ENCODE measurements around the gene HPS1.
A peak's percentile ranks its signal among the peaks of the same experiment; 100 is the strongest.

Gene HPS1

DNA sequence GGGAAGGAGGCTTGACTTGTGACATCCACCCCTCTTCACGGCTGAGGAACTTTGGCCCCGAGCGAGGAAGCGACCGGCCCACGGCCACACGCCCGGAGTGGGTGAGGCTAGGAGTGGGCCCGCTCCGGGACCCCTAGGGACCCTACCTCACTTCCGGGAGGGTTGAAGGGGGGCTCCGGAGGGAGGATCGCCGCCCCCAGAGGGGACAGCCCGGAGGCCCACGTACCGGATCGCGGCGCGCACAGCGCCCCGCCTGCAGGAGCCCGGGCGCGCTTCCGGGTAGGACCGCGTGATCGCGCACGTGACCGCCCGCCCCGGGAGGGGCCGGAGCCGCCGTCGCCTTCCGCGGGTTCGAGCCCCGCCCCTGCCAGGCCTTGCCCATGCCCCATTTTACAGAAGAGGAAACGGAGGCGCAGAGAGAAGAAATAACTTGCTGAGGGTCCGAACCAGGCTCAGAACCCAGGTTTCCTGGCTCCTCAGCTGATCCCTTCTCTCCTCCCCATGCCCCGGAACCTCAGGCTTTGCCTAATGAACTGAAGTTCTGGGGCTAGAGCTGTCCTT lies at the start of gene HPS1:
HPS1 (minus strand) TSS at position 275 of the 561 bp plus-strand sequence. CDS start 3,695 bp downstream, outside the sequence.
- Histone ChIP-seq H3K4me3 (ENCODE audit: low read depth in 1 of 2, low read length in 2 of 2) (peak within 1 kb of the TSS; percentile 88 to 90), H3K27me3 (ENCODE audit: control insufficient read depth in 1 of 2, insufficient read depth in 2 of 2, low read length in 2 of 2) (no peaks in the 10 kb centered on the region), H3K9ac (ENCODE audit: low read depth in 1 of 2, low read length in 2 of 2) (peak within 1 kb of the TSS; percentile 80 to 82), H3K9me3 (ENCODE audit: control insufficient read depth in 1 of 2, low read length in 2 of 2) (no peaks in the 10 kb centered on the region), H3K36me3 (ENCODE audit: control insufficient read depth in 1 of 2, insufficient read depth in 2 of 2, low read length in 2 of 2) (peaks cover 18 to 32% of the 10 kb centered on the region in 2 donors), H3K27ac (ENCODE audit: low read depth, low read length) (peak within 1 kb of the TSS; percentile 71), H3K4me1 (ENCODE audit: control insufficient read depth in 1 of 2, insufficient read depth in 2 of 2, low read length in 2 of 2) (peaks cover 18 to 25% of the 10 kb centered on the region in 2 donors)

DNA sequence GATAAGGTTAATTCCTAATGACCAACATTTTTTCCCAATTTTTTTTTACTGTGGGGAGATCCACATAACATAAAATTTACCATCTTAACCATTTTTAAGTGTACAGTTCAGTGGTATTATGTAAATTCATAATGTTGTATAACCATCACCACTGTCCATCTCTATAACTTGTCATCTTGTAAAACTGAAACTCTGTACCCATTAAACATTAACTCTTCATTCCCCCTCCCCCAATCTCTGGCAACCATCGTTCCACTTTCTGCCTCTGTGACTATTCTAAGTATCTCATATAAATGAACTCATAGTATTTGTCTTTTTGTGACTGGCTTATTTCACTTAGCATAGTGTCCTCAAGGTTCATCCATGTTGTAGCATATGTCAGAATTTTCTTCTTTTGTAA lies 46.0 kb upstream of the HPS1 start:
- Histone ChIP-seq H3K9me3 (ENCODE audit: control insufficient read depth in 1 of 2, low read length in 2 of 2) (peaks cover 0 to 11% of the 10 kb centered on the region in 2 donors), H3K4me1 (ENCODE audit: control insufficient read depth in 1 of 2, insufficient read depth in 2 of 2, low read length in 2 of 2) (no peaks in the 10 kb centered on the region), H3K4me3 (ENCODE audit: low read depth in 1 of 2, low read length in 2 of 2) (no peak overlapping the region), H3K27me3 (ENCODE audit: control insufficient read depth in 1 of 2, insufficient read depth in 2 of 2, low read length in 2 of 2) (no peaks in the 10 kb centered on the region), H3K9ac (ENCODE audit: low read depth in 1 of 2, low read length in 2 of 2) (no peak overlapping the region), H3K27ac (ENCODE audit: low read depth, low read length) (no peak overlapping the region), H3K36me3 (ENCODE audit: control insufficient read depth in 1 of 2, insufficient read depth in 2 of 2, low read length in 2 of 2) (no peaks in the 10 kb centered on the region)

DNA sequence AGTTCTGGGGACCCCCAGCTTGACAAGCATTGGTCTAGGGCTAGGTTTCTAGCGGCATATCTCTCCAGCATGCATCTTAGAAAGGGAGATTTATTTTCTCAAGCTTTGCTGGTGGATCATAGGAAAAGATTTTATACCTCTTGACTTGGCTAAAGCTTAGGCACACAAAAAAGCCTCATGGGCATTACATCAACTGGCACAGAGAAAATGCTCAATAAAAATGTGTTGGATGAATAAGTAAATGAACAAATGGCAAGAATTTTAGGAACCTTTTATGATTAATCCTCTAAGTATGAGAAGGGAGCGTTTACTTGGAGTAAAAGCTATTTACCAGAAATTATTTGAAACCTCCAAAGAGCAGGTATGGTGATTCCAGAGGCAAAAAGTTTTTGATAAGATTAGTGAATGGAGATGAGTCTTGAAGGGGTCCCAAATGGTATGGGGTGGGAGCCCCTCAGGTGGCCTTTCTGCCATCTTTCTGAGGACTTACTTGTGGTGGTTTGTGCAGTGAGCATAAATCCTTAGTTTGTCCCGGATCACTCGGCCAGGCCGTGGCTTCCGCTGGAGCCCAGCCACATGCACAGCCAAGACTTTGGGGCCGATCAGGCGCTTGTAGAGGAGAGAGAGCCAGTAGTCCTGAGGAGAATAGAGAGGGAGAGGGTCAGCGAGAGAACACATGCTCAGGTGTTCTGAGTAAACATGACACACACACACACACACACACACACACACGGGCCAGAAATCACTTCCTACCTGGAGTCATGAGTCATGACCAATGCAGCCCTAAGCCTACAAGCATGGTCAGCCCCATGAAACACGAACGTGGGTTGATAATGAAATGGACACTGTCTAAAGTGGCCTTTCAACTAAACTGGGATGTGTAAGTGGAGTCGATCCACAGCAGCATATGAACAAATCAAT lies 43.1 kb upstream of the HPS1 start:
- H3K4me3 ChIP-seq (ENCODE audit: low read depth in 1 of 2, low read length in 2 of 2): no peak overlapping the region
- no peak overlapping the region for H3K27ac ChIP-seq (ENCODE audit: low read depth, low read length)
- H3K27me3 ChIP-seq (ENCODE audit: control insufficient read depth in 1 of 2, insufficient read depth in 2 of 2, low read length in 2 of 2): no peaks in the 10 kb centered on the region
- H3K9ac ChIP-seq (ENCODE audit: low read depth in 1 of 2, low read length in 2 of 2): no peak overlapping the region
- H3K36me3 ChIP-seq (ENCODE audit: control insufficient read depth in 1 of 2, insufficient read depth in 2 of 2, low read length in 2 of 2): no peaks in the 10 kb centered on the region
- no peaks in the 10 kb centered on the region for H3K4me1 ChIP-seq (ENCODE audit: control insufficient read depth in 1 of 2, insufficient read depth in 2 of 2, low read length in 2 of 2)
- no peaks in the 10 kb centered on the region for H3K9me3 ChIP-seq (ENCODE audit: control insufficient read depth in 1 of 2, low read length in 2 of 2)

DNA sequence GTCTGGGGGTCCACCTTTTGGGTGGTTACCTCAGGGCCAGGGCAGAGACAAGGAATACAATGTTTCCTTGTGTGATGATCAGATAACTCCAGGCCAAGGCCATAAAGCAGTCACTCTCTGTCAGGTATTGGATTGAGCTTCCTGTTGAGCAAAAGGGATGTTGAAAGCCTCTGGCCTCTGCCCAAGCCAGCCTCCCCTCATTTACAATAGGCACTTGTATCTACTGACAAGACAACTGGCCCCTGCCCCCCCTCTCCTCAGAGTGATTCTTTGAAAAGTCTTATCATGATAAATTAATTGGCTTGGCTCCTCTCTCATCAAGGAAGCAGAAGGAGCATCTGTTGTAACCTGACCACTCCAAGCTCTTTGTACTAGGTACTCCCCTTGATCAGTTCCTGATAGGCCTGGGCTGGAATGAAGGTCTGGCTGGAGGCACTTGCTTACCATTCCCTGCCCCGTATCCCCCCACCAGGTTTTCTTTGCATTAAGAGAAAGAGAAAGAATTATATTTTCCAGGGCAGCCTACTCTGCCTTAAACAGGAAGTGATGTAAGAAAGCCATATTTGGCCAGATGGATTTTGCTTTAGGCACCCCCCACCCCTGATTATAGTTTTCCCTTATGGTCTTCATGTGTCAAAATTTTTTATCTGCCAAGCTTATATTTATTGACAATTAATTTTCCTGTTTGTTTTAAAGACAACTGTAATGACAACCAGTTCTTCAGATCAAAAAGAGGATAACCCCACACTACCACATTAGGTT lies 42.1 kb upstream of the HPS1 start:
- no peaks in the 10 kb centered on the region for H3K4me1 ChIP-seq (ENCODE audit: control insufficient read depth in 1 of 2, insufficient read depth in 2 of 2, low read length in 2 of 2)
- no peaks in the 10 kb centered on the region for H3K27me3 ChIP-seq (ENCODE audit: control insufficient read depth in 1 of 2, insufficient read depth in 2 of 2, low read length in 2 of 2)
- no peak overlapping the region for H3K27ac ChIP-seq (ENCODE audit: low read depth, low read length)
- no peaks in the 10 kb centered on the region for H3K36me3 ChIP-seq (ENCODE audit: control insufficient read depth in 1 of 2, insufficient read depth in 2 of 2, low read length in 2 of 2)
- H3K9ac ChIP-seq (ENCODE audit: low read depth in 1 of 2, low read length in 2 of 2): no peak overlapping the region
- H3K4me3 ChIP-seq (ENCODE audit: low read depth in 1 of 2, low read length in 2 of 2): no peak overlapping the region
- H3K9me3 ChIP-seq (ENCODE audit: control insufficient read depth in 1 of 2, low read length in 2 of 2): no peaks in the 10 kb centered on the region

DNA sequence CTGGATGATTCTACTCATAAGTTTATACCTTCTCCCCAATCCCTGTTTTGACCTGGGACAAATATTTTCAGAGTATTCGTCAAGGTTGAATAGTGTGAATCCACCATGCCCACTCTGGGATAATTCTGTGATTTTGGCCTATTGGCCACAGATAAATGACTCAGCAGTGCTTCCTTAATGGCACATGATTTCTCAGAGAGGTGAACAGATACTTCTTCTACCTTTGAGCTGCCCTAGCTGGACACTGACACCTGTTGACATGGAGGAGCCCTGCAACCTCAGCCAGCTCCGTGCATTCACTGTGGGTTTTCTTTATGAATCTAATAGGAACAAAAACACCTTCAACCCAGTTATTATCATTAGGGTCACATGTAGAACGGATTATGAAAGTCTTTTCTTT lies 40.9 kb upstream of the HPS1 start:
- no peak overlapping the region for H3K9ac ChIP-seq (ENCODE audit: low read depth in 1 of 2, low read length in 2 of 2)

DNA sequence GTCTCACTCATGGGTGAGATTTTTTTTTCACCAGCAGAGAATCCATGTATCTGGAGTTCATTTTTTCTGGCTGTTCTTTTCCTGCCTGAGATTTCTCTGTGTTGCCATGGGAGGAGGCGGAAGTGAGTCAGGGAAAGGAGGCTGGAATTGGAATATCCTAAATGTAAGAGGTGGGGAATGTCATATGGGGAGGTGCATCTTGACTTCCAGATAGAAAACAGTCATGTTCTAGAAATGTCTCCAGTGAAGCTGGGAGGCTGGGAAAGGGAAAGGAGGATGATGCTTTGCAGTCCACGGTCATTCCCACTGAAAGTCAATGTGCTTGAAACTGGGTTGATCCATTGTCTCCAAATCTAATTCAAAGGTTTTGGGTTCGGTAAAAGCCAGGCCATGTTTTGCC lies 39.7 kb upstream of the HPS1 start:
- Histone ChIP-seq H3K36me3 (ENCODE audit: control insufficient read depth in 1 of 2, insufficient read depth in 2 of 2, low read length in 2 of 2) (no peaks in the 10 kb centered on the region), H3K9me3 (ENCODE audit: control insufficient read depth in 1 of 2, low read length in 2 of 2) (no peaks in the 10 kb centered on the region), H3K9ac (ENCODE audit: low read depth in 1 of 2, low read length in 2 of 2) (no peak overlapping the region), H3K27me3 (ENCODE audit: control insufficient read depth in 1 of 2, insufficient read depth in 2 of 2, low read length in 2 of 2) (no peaks in the 10 kb centered on the region), H3K4me3 (ENCODE audit: low read depth in 1 of 2, low read length in 2 of 2) (no peak overlapping the region), H3K27ac (ENCODE audit: low read depth, low read length) (no peak overlapping the region), H3K4me1 (ENCODE audit: control insufficient read depth in 1 of 2, insufficient read depth in 2 of 2, low read length in 2 of 2) (no peaks in the 10 kb centered on the region)

More for the DNA sequence above, 40.9 kb upstream of the HPS1 start:
- H3K4me1 ChIP-seq (ENCODE audit: control insufficient read depth in 1 of 2, insufficient read depth in 2 of 2, low read length in 2 of 2): no peaks in the 10 kb centered on the region
- H3K4me3 ChIP-seq (ENCODE audit: low read depth in 1 of 2, low read length in 2 of 2): no peak overlapping the region
- H3K27me3 ChIP-seq (ENCODE audit: control insufficient read depth in 1 of 2, insufficient read depth in 2 of 2, low read length in 2 of 2): no peaks in the 10 kb centered on the region
- H3K9me3 ChIP-seq (ENCODE audit: control insufficient read depth in 1 of 2, low read length in 2 of 2): no peaks in the 10 kb centered on the region
- H3K36me3 ChIP-seq (ENCODE audit: control insufficient read depth in 1 of 2, insufficient read depth in 2 of 2, low read length in 2 of 2): no peaks in the 10 kb centered on the region
- no peak overlapping the region for H3K27ac ChIP-seq (ENCODE audit: low read depth, low read length)

DNA sequence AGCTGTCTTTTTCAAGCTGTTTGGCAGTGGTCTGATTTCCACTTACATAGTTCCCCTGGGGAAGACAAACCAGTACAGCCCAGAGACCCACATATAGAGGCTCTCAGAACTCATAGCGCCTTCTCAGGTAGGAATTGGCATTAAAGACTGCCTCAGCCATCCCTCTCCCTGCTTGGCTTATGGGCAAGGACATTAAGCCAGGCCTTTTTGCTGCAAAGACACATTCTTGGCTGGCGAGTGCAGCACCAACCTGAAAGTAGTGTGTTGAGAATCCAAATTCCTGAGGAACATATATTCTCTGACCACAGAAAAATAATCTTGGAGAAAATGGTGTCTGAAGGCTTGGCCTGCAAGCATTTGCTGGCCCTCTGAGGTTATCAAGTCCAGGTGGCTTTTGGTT lies 39.2 kb upstream of the HPS1 start:
- no peak overlapping the region for H3K9ac ChIP-seq (ENCODE audit: low read depth in 1 of 2, low read length in 2 of 2)
- no peaks in the 10 kb centered on the region for H3K4me1 ChIP-seq (ENCODE audit: control insufficient read depth in 1 of 2, insufficient read depth in 2 of 2, low read length in 2 of 2)
- no peak overlapping the region for H3K4me3 ChIP-seq (ENCODE audit: low read depth in 1 of 2, low read length in 2 of 2)
- no peaks in the 10 kb centered on the region for H3K27me3 ChIP-seq (ENCODE audit: control insufficient read depth in 1 of 2, insufficient read depth in 2 of 2, low read length in 2 of 2)
- H3K36me3 ChIP-seq (ENCODE audit: control insufficient read depth in 1 of 2, insufficient read depth in 2 of 2, low read length in 2 of 2): no peaks in the 10 kb centered on the region
- H3K27ac ChIP-seq (ENCODE audit: low read depth, low read length): no peak overlapping the region
- H3K9me3 ChIP-seq (ENCODE audit: control insufficient read depth in 1 of 2, low read length in 2 of 2): no peaks in the 10 kb centered on the region

DNA sequence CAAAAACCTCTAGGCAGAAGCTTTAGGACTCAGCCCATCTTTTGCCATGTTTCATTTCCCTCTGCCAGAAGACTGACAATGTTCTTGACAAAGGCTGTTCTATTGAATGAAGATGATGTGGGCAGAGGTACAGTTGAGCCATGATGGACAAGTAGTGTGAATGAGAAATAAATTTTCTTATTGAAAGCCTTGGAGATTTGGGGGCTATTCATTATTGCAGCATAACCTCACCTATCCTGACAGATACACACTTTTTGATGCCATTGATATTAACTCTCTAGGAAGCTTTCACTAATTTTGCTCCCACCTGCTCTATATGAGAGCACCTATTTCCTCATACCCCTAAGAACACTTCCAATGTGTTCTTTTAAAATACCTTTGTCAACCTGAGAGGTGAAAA lies 36.9 kb upstream of the HPS1 start:
- Histone ChIP-seq H3K4me1 (ENCODE audit: control insufficient read depth in 1 of 2, insufficient read depth in 2 of 2, low read length in 2 of 2) (no peaks in the 10 kb centered on the region), H3K27ac (ENCODE audit: low read depth, low read length) (no peak overlapping the region), H3K27me3 (ENCODE audit: control insufficient read depth in 1 of 2, insufficient read depth in 2 of 2, low read length in 2 of 2) (no peaks in the 10 kb centered on the region), H3K9ac (ENCODE audit: low read depth in 1 of 2, low read length in 2 of 2) (no peak overlapping the region), H3K9me3 (ENCODE audit: control insufficient read depth in 1 of 2, low read length in 2 of 2) (no peaks in the 10 kb centered on the region), H3K36me3 (ENCODE audit: control insufficient read depth in 1 of 2, insufficient read depth in 2 of 2, low read length in 2 of 2) (no peaks in the 10 kb centered on the region), H3K4me3 (ENCODE audit: low read depth in 1 of 2, low read length in 2 of 2) (no peak overlapping the region)

DNA sequence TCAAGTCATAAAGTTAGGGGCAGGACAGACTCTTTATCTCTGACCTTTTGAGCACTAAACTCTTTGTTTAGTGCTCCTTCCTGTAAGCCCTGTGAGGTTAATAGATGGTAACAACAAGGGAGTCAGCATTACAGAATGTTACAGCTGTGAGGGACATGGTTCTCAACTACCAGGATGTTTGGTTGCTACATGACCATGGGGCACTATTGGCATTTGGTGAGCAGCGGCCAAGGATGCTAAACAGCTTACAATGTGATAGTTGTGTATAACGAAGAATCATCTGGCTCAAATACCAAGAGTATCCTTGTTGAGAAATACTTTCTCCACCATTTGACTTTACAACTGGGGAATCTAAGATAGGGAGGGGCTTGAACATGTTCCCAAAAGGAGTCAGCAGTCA lies 35.4 kb upstream of the HPS1 start:
- Histone ChIP-seq H3K4me3 (ENCODE audit: low read depth in 1 of 2, low read length in 2 of 2) (no peak overlapping the region), H3K4me1 (ENCODE audit: control insufficient read depth in 1 of 2, insufficient read depth in 2 of 2, low read length in 2 of 2) (no peaks in the 10 kb centered on the region), H3K27me3 (ENCODE audit: control insufficient read depth in 1 of 2, insufficient read depth in 2 of 2, low read length in 2 of 2) (no peaks in the 10 kb centered on the region), H3K9me3 (ENCODE audit: control insufficient read depth in 1 of 2, low read length in 2 of 2) (no peaks in the 10 kb centered on the region), H3K36me3 (ENCODE audit: control insufficient read depth in 1 of 2, insufficient read depth in 2 of 2, low read length in 2 of 2) (no peaks in the 10 kb centered on the region), H3K9ac (ENCODE audit: low read depth in 1 of 2, low read length in 2 of 2) (no peak overlapping the region), H3K27ac (ENCODE audit: low read depth, low read length) (no peak overlapping the region)

DNA sequence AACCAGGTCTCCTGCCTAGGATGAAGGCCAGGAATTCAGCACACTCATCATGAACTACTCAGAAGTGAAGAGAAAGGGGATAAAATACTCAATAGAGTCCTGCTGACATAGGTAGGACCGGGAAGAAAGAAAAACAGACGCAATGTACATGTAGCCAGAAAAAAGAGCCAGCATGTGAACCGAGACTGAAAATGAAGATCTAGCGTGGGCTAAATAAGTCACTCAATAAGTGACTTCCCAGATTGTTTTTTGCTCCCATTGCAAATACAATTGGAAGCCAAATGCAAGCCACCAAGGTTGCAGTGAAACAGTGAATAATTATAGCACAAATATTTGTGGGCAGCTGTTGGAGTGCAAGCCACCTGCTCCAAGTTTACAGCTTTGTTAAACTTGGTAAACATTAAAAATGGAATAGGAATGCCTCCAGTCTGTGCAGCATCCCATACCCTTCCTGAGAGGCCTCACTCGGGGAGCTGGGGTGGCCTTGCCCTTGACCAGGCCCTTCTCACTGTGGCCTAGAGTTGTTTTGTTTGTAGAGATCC lies 34.7 kb upstream of the HPS1 start:
- H3K27me3 ChIP-seq (ENCODE audit: control insufficient read depth in 1 of 2, insufficient read depth in 2 of 2, low read length in 2 of 2): no peaks in the 10 kb centered on the region
- H3K27ac ChIP-seq (ENCODE audit: low read depth, low read length): no peak overlapping the region
- no peaks in the 10 kb centered on the region for H3K9me3 ChIP-seq (ENCODE audit: control insufficient read depth in 1 of 2, low read length in 2 of 2)
- H3K36me3 ChIP-seq (ENCODE audit: control insufficient read depth in 1 of 2, insufficient read depth in 2 of 2, low read length in 2 of 2): no peaks in the 10 kb centered on the region
- H3K9ac ChIP-seq (ENCODE audit: low read depth in 1 of 2, low read length in 2 of 2): no peak overlapping the region
- H3K4me3 ChIP-seq (ENCODE audit: low read depth in 1 of 2, low read length in 2 of 2): no peak overlapping the region
- no peaks in the 10 kb centered on the region for H3K4me1 ChIP-seq (ENCODE audit: control insufficient read depth in 1 of 2, insufficient read depth in 2 of 2, low read length in 2 of 2)
